ENCODE results near the gene LGALSL. TPM values are rescaled to one million over a fixed set of nuclear protein-coding genes. Genes with fewer than 3 reads are reported as not detected.

Gene LGALSL
- total RNA-seq, 4 donors from 2014 or later, result 6.8 to 30.0 (median 15.5) TPM

DNA sequence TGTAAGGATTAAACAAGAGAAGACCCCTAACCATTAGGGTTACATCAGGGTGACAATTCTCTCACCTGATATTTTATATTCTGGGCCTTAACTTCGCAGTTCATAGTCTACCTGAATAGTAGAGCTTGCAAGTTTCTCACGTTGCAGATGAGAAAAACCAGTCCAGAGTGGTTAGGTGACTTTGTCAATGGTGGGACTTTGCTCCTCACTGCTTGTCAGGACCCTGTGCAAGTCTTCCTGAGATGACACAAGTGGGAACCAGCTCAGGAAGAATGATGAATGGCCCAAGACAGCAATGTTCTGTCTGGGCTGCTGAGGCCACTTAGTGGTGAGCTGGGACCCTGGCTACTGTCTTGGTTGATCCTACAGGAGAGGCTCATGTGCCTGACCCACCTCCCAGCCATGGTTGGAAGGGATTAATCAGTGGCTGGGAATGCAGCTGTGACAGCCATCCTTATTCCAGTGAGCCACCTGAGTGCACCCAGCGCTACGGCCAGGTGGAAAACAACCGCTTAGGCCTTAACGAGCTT, 16.9 kb downstream of the LGALSL start:
- TF ChIP-seq POLR2A (IDR thresholded peaks at IDR 0.05) (no peak), CTCF (IDR thresholded peaks at IDR 0.05) (no peak)
- Histone ChIP-seq H3K9me3 (no peaks in the 10 kb centered on the region), H3K27ac (no peak overlapping the region), H3K4me3 (no peak overlapping the region), H3K27me3 (no peaks in the 10 kb centered on the region), H3K4me1 (no peaks in the 10 kb centered on the region), H3K36me3 (no peaks in the 10 kb centered on the region)
- intact Hi-C loops (cut with DNase I; ENCODE audit: low total_unique reads), result no loop called here
- no peak for DNase-seq

GRCh38 chr2:64471600-64471999, 17.6 kb downstream of the LGALSL start:
- TF ChIP-seq POLR2A (IDR thresholded peaks at IDR 0.05) (no peak), CTCF (IDR thresholded peaks at IDR 0.05) (no peak)
- intact Hi-C loops (cut with DNase I; ENCODE audit: low total_unique reads), result no loop called here
- DNase-seq, result no peak
- no peaks in the 10 kb centered on the region for H3K9me3 ChIP-seq
- no peaks in the 10 kb centered on the region for H3K27me3 ChIP-seq
- no peaks in the 10 kb centered on the region for H3K4me1 ChIP-seq
- H3K36me3 ChIP-seq, result no peaks in the 10 kb centered on the region
- H3K4me3 ChIP-seq, result no peak overlapping the region
- no peak overlapping the region for H3K27ac ChIP-seq

- no peak for DNase-seq
- Histone ChIP-seq H3K27ac (no peak overlapping the region), H3K9me3 (no peaks in the 10 kb centered on the region), H3K4me3 (no peak overlapping the region), H3K27me3 (no peaks in the 10 kb centered on the region), H3K36me3 (no peaks in the 10 kb centered on the region), H3K4me1 (no peaks in the 10 kb centered on the region)
- TF ChIP-seq CTCF (IDR thresholded peaks at IDR 0.05), result no peak
- no peak for TF ChIP-seq POLR2A (IDR thresholded peaks at IDR 0.05)
- intact Hi-C loops (cut with DNase I; ENCODE audit: low total_unique reads), result no loop called here
Observed at GRCh38 chr2:64472881-64473280, 18.9 kb downstream of the LGALSL start.

DNA sequence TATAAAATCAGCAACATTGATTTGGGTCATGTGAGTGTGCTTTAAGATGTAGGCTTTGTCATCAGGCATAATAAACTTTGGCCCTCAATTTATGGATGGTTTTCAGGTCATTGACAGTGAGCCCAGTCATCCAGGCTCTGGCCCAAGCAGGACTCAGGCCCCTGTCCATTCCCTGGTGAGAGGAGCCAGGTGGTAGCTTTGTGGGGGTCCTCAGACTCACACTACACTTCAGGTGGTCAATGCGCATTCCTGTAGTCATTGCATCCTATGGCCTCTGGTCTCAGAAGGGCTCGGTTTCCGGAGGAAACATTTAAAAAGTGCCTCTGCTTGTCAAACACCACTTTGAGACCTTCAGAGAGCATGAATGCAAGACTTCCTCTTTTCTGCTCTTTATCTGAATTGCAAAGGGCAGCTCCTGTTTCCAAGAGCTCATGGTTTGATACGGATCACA, 20.2 kb downstream of the LGALSL start:
- H3K4me1 ChIP-seq, result no peaks in the 10 kb centered on the region
- no peak overlapping the region for H3K4me3 ChIP-seq
- intact Hi-C loops (cut with DNase I; ENCODE audit: low total_unique reads), result no loop called here
- TF ChIP-seq CTCF (IDR thresholded peaks at IDR 0.05) (no peak), POLR2A (IDR thresholded peaks at IDR 0.05) (no peak)
- H3K27ac ChIP-seq, result no peak overlapping the region
- H3K9me3 ChIP-seq, result no peaks in the 10 kb centered on the region
- H3K36me3 ChIP-seq, result no peaks in the 10 kb centered on the region
- no peak for DNase-seq
- H3K27me3 ChIP-seq, result no peaks in the 10 kb centered on the region

DNA sequence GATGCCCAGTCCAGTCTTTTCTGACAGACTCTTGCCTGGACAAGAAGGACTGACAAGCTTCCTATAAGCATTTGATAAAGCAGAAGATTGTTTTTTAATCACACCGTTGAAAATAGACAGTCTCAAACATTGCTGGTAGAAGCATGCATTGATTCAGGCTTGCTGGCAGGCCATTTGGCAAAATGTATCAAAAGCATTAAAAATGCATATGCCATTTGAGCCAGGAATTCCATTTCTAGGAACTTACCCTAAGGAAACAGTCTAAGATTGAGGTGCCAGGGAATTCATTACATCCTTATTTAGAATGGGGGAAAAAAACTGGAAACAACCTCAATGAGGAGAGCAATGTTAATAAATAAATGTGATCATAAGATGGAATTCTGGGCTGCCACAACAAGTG, 20.7 kb downstream of the LGALSL start:
- Histone ChIP-seq H3K9me3 (no peaks in the 10 kb centered on the region), H3K4me1 (no peaks in the 10 kb centered on the region), H3K27ac (no peak overlapping the region), H3K27me3 (no peaks in the 10 kb centered on the region), H3K36me3 (no peaks in the 10 kb centered on the region), H3K4me3 (no peak overlapping the region)
- intact Hi-C loops (cut with DNase I; ENCODE audit: low total_unique reads), result no loop called here
- DNase-seq, result no peak
- TF ChIP-seq POLR2A (IDR thresholded peaks at IDR 0.05) (no peak), CTCF (IDR thresholded peaks at IDR 0.05) (no peak)

All from uterus (tissue), 4 donors.